Measurements from ENCODE around the gene ACVR1C.

DNA sequence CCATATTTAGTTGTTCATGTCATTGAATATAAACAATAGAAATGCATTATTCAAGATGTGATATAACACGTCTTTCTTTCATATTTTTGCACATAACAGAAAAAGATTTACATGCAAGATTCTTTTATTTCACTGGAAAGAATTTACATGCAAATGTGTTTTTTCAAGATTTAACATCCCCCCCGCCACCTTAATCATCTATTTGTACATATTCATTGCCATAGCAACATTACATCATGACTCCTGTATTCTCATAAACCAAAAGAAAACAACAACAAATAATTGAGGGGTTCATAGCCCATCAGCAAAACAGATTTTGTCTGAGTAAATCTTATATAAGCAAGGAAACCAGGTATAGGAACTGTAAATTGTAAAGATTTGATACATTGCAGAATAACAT lies 3.2 kb upstream of the ACVR1C start:
- no peak for TF ChIP-seq POLR2A (IDR thresholded peaks at IDR 0.05; ENCODE audit: low read depth, low read length)
- TF ChIP-seq POLR2AphosphoS5 (IDR thresholded peaks at IDR 0.05; ENCODE audit: low read depth, low read length): no peak
